GM12874 (cell line): ENCODE data around the gene EIF5.

ENCODE experiments used
- CTCF ChIP-seq: IDR thresholded peaks from 2 replicates; pipeline ENCODE4 v1.5.1; 2011; ENCODE audit warnings: low read depth, mild to moderate bottlenecking, control low read depth, low read length, moderate library complexity; ENCODE audit not compliant: insufficient read depth

EIF5 gene

GRCh38 chr14:103317251-103317650, 16.8 kb upstream of the EIF5 start:
- TF ChIP-seq CTCF, result no peak

GRCh38 chr14:103317976-103318580, 16.0 kb upstream of the EIF5 start:
- TF ChIP-seq CTCF, result no peak

GRCh38 chr14:103318750-103319419, 15.2 kb upstream of the EIF5 start:
- no peak for TF ChIP-seq CTCF

- TF ChIP-seq CTCF, result no peak
Measured at GRCh38 chr14:103319422-103319821, 14.6 kb upstream of the EIF5 start.

- TF ChIP-seq CTCF, result no peak
Measured at GRCh38 chr14:103326078-103326477, 8.0 kb upstream of the EIF5 start.

- TF ChIP-seq CTCF, result no peak
Measured at GRCh38 chr14:103328941-103329340, 5.1 kb upstream of the EIF5 start.

- TF ChIP-seq CTCF, result no peak
Measured at GRCh38 chr14:103329401-103330347, 4.4 kb upstream of the EIF5 start.
